WERI-Rb-1 (cell line): Measurements from ENCODE around the gene PTRH1.

Source experiments
- DNase-seq: peaks from one replicate; pipeline ENCODE4 v3.0.0-alpha.2; 2020
- H3K27ac ChIP-seq: fragments of 250-450 bp; sonication (Bioruptor Pico); 2 replicates; pipeline ENCODE4 v1.5.1; 2020; ENCODE audit warnings: mild to moderate bottlenecking, moderate library complexity
- H3K27me3 ChIP-seq: fragments of 250-450 bp; sonication (Bioruptor Pico); 2 replicates; pipeline ENCODE4 v1.5.1; 2021; ENCODE audit warnings: mild to moderate bottlenecking, low read depth, moderate library complexity; ENCODE audit not compliant: insufficient read depth, severe bottlenecking
- H3K36me3 ChIP-seq: fragments of 250-450 bp; sonication (Bioruptor Pico); 2 replicates; pipeline ENCODE4 v1.5.1; 2020; ENCODE audit warnings: mild to moderate bottlenecking, moderate library complexity
- H3K4me3 ChIP-seq: 2 replicates; pipeline ENCODE4 v1.5.1; 2011; ENCODE audit warnings: low read depth, mild to moderate bottlenecking, control low read depth, low read length
- H3K9me3 ChIP-seq: fragments of 250-450 bp; sonication (Bioruptor Pico); 2 replicates; pipeline ENCODE4 v1.5.1; 2021; ENCODE audit warnings: mild to moderate bottlenecking, moderate library complexity; ENCODE audit not compliant: severe bottlenecking
- CTCF ChIP-seq: IDR thresholded peaks from 2 replicates; pipeline ENCODE4 v1.5.1; 2011; ENCODE audit warnings: low read depth, mild to moderate bottlenecking, control low read depth, inconsistent platforms, low read length

The PTRH1 gene

GRCh38 chr9:127680846-127681245 is 34.6 kb downstream of the PTRH1 start:
- Histone ChIP-seq H3K27ac (no peak overlapping the region), H3K36me3 (peaks cover 86% of the 10 kb centered on the region), H3K9me3 (no peaks in the 10 kb centered on the region), H3K27me3 (no peaks in the 10 kb centered on the region), H3K4me3 (no peak overlapping the region)
- no peak for DNase-seq
- TF ChIP-seq CTCF = no peak

GRCh38 chr9:127680226-127680625 is 35.2 kb downstream of the PTRH1 start:
- no peak for DNase-seq
- peaks cover 90% of the 10 kb centered on the region for H3K36me3 ChIP-seq
- no peaks in the 10 kb centered on the region for H3K9me3 ChIP-seq
- no peak overlapping the region for H3K4me3 ChIP-seq
- TF ChIP-seq CTCF = no peak
- no peak overlapping the region for H3K27ac ChIP-seq
- H3K27me3 ChIP-seq = no peaks in the 10 kb centered on the region

- DNase-seq = no peak
- no peak for TF ChIP-seq CTCF
- H3K4me3 ChIP-seq = no peak overlapping the region
- H3K27ac ChIP-seq = no peak overlapping the region
- peaks cover 93% of the 10 kb centered on the region for H3K36me3 ChIP-seq
- no peaks in the 10 kb centered on the region for H3K27me3 ChIP-seq
- H3K9me3 ChIP-seq = no peaks in the 10 kb centered on the region
Observed at GRCh38 chr9:127679506-127679905, 36.0 kb downstream of the PTRH1 start.

GRCh38 chr9:127676638-127677037 is 38.8 kb downstream of the PTRH1 start:
- no peak for DNase-seq
- no peak overlapping the region for H3K4me3 ChIP-seq

GRCh38 chr9:127673234-127673633 is 42.2 kb downstream of the PTRH1 start:
- no peak overlapping the region for H3K27ac ChIP-seq

More at GRCh38 chr9:127676638-127677037, 38.8 kb downstream of the PTRH1 start:
- Histone ChIP-seq H3K27me3 (no peaks in the 10 kb centered on the region), H3K36me3 (peaks cover 93% of the 10 kb centered on the region), H3K9me3 (no peaks in the 10 kb centered on the region), H3K27ac (no peak overlapping the region)
- TF ChIP-seq CTCF = no peak

More at GRCh38 chr9:127673234-127673633, 42.2 kb downstream of the PTRH1 start:
- DNase-seq = no peak
- TF ChIP-seq CTCF = no peak
- peaks cover 90% of the 10 kb centered on the region for H3K36me3 ChIP-seq
- no peaks in the 10 kb centered on the region for H3K27me3 ChIP-seq
- H3K4me3 ChIP-seq = no peak overlapping the region
- H3K9me3 ChIP-seq = no peaks in the 10 kb centered on the region
